GM12872 (cell line): ENCODE results near the gene SHB.

Experiments
- CTCF ChIP-seq: IDR thresholded peaks from 3 replicates; pipeline ENCODE4 v1.5.1; 2011; ENCODE audit warnings: low read depth, mild to moderate bottlenecking, low read length, moderate library complexity; ENCODE audit not compliant: insufficient read depth

SHB gene

GRCh38 chr9:38037981-38038306, 31.1 kb downstream of the SHB start:
- TF ChIP-seq CTCF: no peak

GRCh38 chr9:38036359-38037084, 32.5 kb downstream of the SHB start:
- TF ChIP-seq CTCF: no peak

- TF ChIP-seq CTCF: no peak
Observed at GRCh38 chr9:38035873-38036272, 33.2 kb downstream of the SHB start.

- TF ChIP-seq CTCF: no peak
Observed at GRCh38 chr9:38033941-38034340, 35.1 kb downstream of the SHB start.

- TF ChIP-seq CTCF: no peak
Observed at GRCh38 chr9:38032266-38033110, 36.5 kb downstream of the SHB start.

GRCh38 chr9:38031594-38031993, 37.4 kb downstream of the SHB start:
- TF ChIP-seq CTCF: no peak

- peak; percentile 52 for TF ChIP-seq CTCF
Observed at GRCh38 chr9:38030658-38031057, 38.4 kb downstream of the SHB start.
